Psoas muscle (tissue), 8 donors: ENCODE results near the gene ZNF622. TPM values are rescaled to one million over a fixed set of nuclear protein-coding genes. Genes with fewer than 3 reads are reported as not detected.
A peak's percentile ranks its signal among the peaks of the same experiment; 100 is the strongest.

ENCODE experiments used
- ATAC-seq, 4 donors: fragments of 200-7000 bp; cut with Tn5 transposase; one replicate each; pipeline ENCODE4 v1.9.1; 2020; ENCODE audit warnings: moderate library complexity in 3 of 4, mild to moderate bottlenecking in 2 of 4
- DNase-seq, 2 donors: peaks; one replicate each; pipeline ENCODE4 v3.0.0-alpha.2; 2020
- H3K27ac ChIP-seq: fragments of 200-600 bp; one replicate; pipeline ENCODE4 v1.8.0; 2022
- H3K27me3 ChIP-seq, 3 donors: fragments of 200-600 bp in 1 of 3; one replicate each; pipeline versions ENCODE4 v1.6.1 to v1.8.0; 2013 to 2022; ENCODE audit warnings: low read length in 2 of 3, mild to moderate bottlenecking in 2 of 3, moderate library complexity in 1 of 3; ENCODE audit not compliant: insufficient read depth in 3 of 3
- H3K36me3 ChIP-seq, 2 donors: fragments of 200-600 bp in 1 of 2; one replicate each; pipeline versions ENCODE4 v1.6.1 to v1.8.0; 2013 to 2022; ENCODE audit warnings: low read depth in 1 of 2, mild to moderate bottlenecking in 1 of 2, moderate library complexity in 1 of 2; ENCODE audit not compliant: insufficient read depth in 1 of 2
- H3K4me1 ChIP-seq: fragments of 200-600 bp; one replicate; pipeline ENCODE4 v1.8.0; 2022
- H3K4me3 ChIP-seq: fragments of 200-600 bp; one replicate; pipeline ENCODE4 v1.8.0; 2022; ENCODE audit warnings: mild to moderate bottlenecking
- H3K9me3 ChIP-seq: fragments of 200-600 bp; one replicate; pipeline ENCODE4 v1.8.0; 2022
- CTCF ChIP-seq: fragments of 200-600 bp; IDR thresholded peaks from one replicate; pipeline ENCODE4 v1.8.0; 2022; ENCODE audit warnings: antibody characterized with exemption
- WGBS, 3 donors: extraction: QIAGEN DNeasy Blood & Tissue Kit; methylation state at CpG; one replicate each; pipeline versions ENCODE4 v1.1.6 to v1.1.7; 2013; 5-methylcytosine and 5-hydroxymethylcytosine counted together
- intact Hi-C, 2 donors: fragments of 100-400 bp; cut with DNase I; formaldehyde crosslinking; loops; one replicate each; pipeline versions ENCODE4 v1.11.0 to v1.14.2; 2022
- polyA plus RNA-seq, 3 donors: library from polyadenylated mRNA; stranded (reverse); fragments of 200-250 nt; gene quantifications; one replicate each; pipeline ENCODE4 v1.2.3, GENCODE V29; 2013
- total RNA-seq, 4 donors: library from RNA; stranded (reverse); fragmentation: NEBNext Ultra II Directional in 2 of 4; extraction: Animal tissue kit (Norgen Biotek cat#: 25700) in 2 of 4; gene quantifications; one replicate each; pipeline versions ENCODE4 v1.2.1 to v1.2.4, GENCODE V29; 2021 to 2023
- donor health status: healthy with polysubstance abuse.
- donor health status: DM: no; HTN: no; CAD: no; lungs with moderate emphysema.
- donor health status: Bipolar disorder and iron deficiency.
- donor health status: healthy.
- donor health status: DM: yes; HTN: yes; CAD: no.
- donor health status: DM: no; HTN: no; CAD: no.
- donor health status: DM: no; HTN: no; CAD: no.
- donor health status: DM: yes; HTN: yes; CAD: no.

Gene ZNF622
- total and polyA plus RNA-seq, 7 donors: 11.8 to 142 (median 43.5) TPM

- Histone ChIP-seq H3K9me3 (no peaks in the 10 kb centered on the region), H3K4me3 (peak overlapping the region; percentile 68), H3K27ac (peak overlapping the region; percentile 95), H3K27me3 (no peaks in the 10 kb centered on the region), H3K4me1 (peaks cover 50% of the 10 kb centered on the region), H3K36me3 (peaks cover 0 to 30% of the 10 kb centered on the region in 2 donors)
- ATAC-seq (no peak), DNase-seq (no peak)
- 81 to 87% (median 84%) methylated on average over 3 of the region's 3 CpGs for WGBS, 3 donors
- intact Hi-C loops: no loop called here
- no peak for TF ChIP-seq CTCF
Observed at GRCh38 chr5:16502866-16503265, 37.3 kb upstream of the ZNF622 start.

- Histone ChIP-seq H3K9me3 (no peaks in the 10 kb centered on the region), H3K4me3 (peak overlapping the region; percentile 24), H3K36me3 (peaks cover 0 to 30% of the 10 kb centered on the region in 2 donors), H3K27ac (peak overlapping the region; percentile 95), H3K4me1 (peaks cover 56% of the 10 kb centered on the region), H3K27me3 (no peaks in the 10 kb centered on the region)
- ATAC-seq: peak in 3 of 4 donors; percentile 32 to 69 (median 66)
- 67 to 69% (median 67%) methylated on average over 5 of the region's 5 CpGs for WGBS, 3 donors
- TF ChIP-seq CTCF: no peak
- intact Hi-C loops: no loop called here
- no peak for DNase-seq
Observed at GRCh38 chr5:16500024-16500423, 34.4 kb upstream of the ZNF622 start.

- intact Hi-C loops: loop anchor here in 1 of 2 donors (5.0 kb wide), 1 partner anchor 45 kb away; no protein-coding TSS in a partner anchor
- TF ChIP-seq CTCF: no peak
Observed at GRCh38 chr5:16497546-16497945, 31.9 kb upstream of the ZNF622 start.

GRCh38 chr5:16493261-16493660 lies 27.7 kb upstream of the ZNF622 start:
- Histone ChIP-seq H3K9me3 (no peaks in the 10 kb centered on the region), H3K4me1 (peaks cover 53% of the 10 kb centered on the region), H3K27me3 (no peaks in the 10 kb centered on the region), H3K27ac (peak overlapping the region; percentile 95), H3K36me3 (peaks cover 0 to under 1% of the 10 kb centered on the region in 2 donors), H3K4me3 (peak overlapping the region; percentile 40)
- WGBS, 3 donors: 27 to 33% (median 31%) methylated on average over 1 of the region's 1 CpG
- ATAC-seq (peak in 1 of 4 donors; percentile 16), DNase-seq (no peak)
- intact Hi-C loops: loop anchor here in 1 of 2 donors (5.0 kb wide), 1 partner anchor 694 kb away; no protein-coding TSS in a partner anchor
- no peak for TF ChIP-seq CTCF

More at GRCh38 chr5:16497546-16497945, 31.9 kb upstream of the ZNF622 start:
- Histone ChIP-seq H3K9me3 (no peaks in the 10 kb centered on the region), H3K36me3 (peaks cover 0 to 16% of the 10 kb centered on the region in 2 donors), H3K27me3 (no peaks in the 10 kb centered on the region), H3K4me1 (peaks cover 54% of the 10 kb centered on the region), H3K4me3 (peak overlapping the region; percentile 4), H3K27ac (peak overlapping the region; percentile 95)
- 38 to 43% (median 40%) methylated on average over 2 of the region's 2 CpGs for WGBS, 3 donors
- no peak for DNase-seq
- ATAC-seq: peak; percentile 35 to 77 (median 58)
